Measurements from ENCODE around the gene CER1.

- TF ChIP-seq CTCF (IDR thresholded peaks at IDR 0.05; ENCODE audit: insufficient read depth, low read length, poor library complexity, severe bottlenecking), result no peak
- TF ChIP-seq EZH2phosphoT487 (conservative IDR thresholded peaks at IDR 0.05; ENCODE audit: low read length), result no peak
Observed at GRCh38 chr9:14752871-14753270, 30.3 kb upstream of the CER1 start.
